GM19395 (cell line): ENCODE results near the gene DTWD2.

ENCODE experiments used
- ATAC-seq: cut with Tn5 transposase; IDR thresholded peaks from one replicate; pipeline ENCODE4 v1.9.1; 2021; ENCODE audit warnings: mild to moderate bottlenecking, moderate library complexity; ENCODE audit not compliant: unreplicated experiment

DTWD2 gene

DNA sequence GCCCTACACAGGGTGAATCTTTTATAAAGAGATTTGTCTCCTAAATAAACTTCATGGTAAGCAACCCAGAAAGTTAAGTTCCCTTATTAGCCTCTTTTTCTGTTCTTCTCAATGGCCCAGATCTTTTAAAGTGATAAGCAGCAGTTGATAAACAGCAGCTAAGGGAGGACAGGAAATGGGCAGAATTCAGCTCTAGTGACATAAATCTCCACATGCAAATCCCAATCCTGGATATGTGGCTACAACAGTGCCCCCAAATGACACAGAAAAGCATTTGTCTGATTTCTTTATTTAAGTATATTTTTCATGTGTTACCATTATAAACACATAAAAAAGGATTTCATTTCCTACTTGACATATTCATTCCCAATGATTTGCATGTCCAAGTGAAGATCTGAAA lies 199.0 kb downstream of the DTWD2 start:
- ATAC-seq: no peak

- ATAC-seq: no peak
These were observed 200.0 kb downstream of the DTWD2 start for GRCh38 chr5:118788351-118788750.
